Measurements from ENCODE around the gene EPSTI1.

GRCh38 chr13:42981853-42982252, 10.2 kb downstream of the EPSTI1 start:
- TF ChIP-seq, protein P1, sequence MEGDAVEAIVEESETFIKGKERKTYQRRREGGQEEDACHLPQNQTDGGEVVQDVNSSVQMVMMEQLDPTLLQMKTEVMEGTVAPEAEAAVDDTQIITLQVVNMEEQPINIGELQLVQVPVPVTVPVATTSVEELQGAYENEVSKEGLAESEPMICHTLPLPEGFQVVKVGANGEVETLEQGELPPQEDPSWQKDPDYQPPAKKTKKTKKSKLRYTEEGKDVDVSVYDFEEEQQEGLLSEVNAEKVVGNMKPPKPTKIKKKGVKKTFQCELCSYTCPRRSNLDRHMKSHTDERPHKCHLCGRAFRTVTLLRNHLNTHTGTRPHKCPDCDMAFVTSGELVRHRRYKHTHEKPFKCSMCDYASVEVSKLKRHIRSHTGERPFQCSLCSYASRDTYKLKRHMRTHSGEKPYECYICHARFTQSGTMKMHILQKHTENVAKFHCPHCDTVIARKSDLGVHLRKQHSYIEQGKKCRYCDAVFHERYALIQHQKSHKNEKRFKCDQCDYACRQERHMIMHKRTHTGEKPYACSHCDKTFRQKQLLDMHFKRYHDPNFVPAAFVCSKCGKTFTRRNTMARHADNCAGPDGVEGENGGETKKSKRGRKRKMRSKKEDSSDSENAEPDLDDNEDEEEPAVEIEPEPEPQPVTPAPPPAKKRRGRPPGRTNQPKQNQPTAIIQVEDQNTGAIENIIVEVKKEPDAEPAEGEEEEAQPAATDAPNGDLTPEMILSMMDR (IDR thresholded peaks at IDR 0.05): no peak
- TF ChIP-seq POLR2AphosphoS5 (IDR thresholded peaks at IDR 0.05; ENCODE audit: low read depth, low read length): no peak
- no peak for TF ChIP-seq SIN3A (IDR thresholded peaks at IDR 0.05; ENCODE audit: borderline replicate concordance, insufficient read depth, low read depth, low read length)
- no peak for TF ChIP-seq TCF7L2 (IDR thresholded peaks at IDR 0.05; ENCODE audit: low read depth, low read length)
- TF ChIP-seq, protein P2, sequence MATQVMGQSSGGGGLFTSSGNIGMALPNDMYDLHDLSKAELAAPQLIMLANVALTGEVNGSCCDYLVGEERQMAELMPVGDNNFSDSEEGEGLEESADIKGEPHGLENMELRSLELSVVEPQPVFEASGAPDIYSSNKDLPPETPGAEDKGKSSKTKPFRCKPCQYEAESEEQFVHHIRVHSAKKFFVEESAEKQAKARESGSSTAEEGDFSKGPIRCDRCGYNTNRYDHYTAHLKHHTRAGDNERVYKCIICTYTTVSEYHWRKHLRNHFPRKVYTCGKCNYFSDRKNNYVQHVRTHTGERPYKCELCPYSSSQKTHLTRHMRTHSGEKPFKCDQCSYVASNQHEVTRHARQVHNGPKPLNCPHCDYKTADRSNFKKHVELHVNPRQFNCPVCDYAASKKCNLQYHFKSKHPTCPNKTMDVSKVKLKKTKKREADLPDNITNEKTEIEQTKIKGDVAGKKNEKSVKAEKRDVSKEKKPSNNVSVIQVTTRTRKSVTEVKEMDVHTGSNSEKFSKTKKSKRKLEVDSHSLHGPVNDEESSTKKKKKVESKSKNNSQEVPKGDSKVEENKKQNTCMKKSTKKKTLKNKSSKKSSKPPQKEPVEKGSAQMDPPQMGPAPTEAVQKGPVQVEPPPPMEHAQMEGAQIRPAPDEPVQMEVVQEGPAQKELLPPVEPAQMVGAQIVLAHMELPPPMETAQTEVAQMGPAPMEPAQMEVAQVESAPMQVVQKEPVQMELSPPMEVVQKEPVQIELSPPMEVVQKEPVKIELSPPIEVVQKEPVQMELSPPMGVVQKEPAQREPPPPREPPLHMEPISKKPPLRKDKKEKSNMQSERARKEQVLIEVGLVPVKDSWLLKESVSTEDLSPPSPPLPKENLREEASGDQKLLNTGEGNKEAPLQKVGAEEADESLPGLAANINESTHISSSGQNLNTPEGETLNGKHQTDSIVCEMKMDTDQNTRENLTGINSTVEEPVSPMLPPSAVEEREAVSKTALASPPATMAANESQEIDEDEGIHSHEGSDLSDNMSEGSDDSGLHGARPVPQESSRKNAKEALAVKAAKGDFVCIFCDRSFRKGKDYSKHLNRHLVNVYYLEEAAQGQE (IDR thresholded peaks at IDR 0.05; ENCODE audit: insufficient read depth in 1 of 2, low read depth in 2 of 2, low read length in 1 of 2): no peak
